Mucosa of descending colon (tissue), 3 donors: ENCODE data around the gene RNF182. TPM values are rescaled to one million over a fixed set of nuclear protein-coding genes. Genes with fewer than 3 reads are reported as not detected.

ENCODE experiments used
- ATAC-seq: fragments of 200-7000 bp; cut with Tn5 transposase; one replicate; pipeline ENCODE4 v1.9.1; 2020; ENCODE audit warnings: mild to moderate bottlenecking, moderate library complexity
- DNase-seq, 3 donors: peaks; one replicate each; pipeline ENCODE4 v3.0.0-alpha.2; 2020
- H3K36me3 ChIP-seq: fragments of 200-600 bp; one replicate; pipeline ENCODE4 v1.8.0; 2021; ENCODE audit warnings: low read depth, mild to moderate bottlenecking
- H3K4me1 ChIP-seq: fragments of 200-600 bp; one replicate; pipeline ENCODE4 v1.8.0; 2021; ENCODE audit warnings: low read depth, mild to moderate bottlenecking
- H3K4me3 ChIP-seq: fragments of 200-600 bp; one replicate; pipeline ENCODE4 v1.8.0; 2021; ENCODE audit warnings: mild to moderate bottlenecking
- H3K9me3 ChIP-seq: fragments of 200-600 bp; one replicate; pipeline ENCODE4 v1.8.0; 2021; ENCODE audit warnings: mild to moderate bottlenecking
- CTCF ChIP-seq: fragments of 200-600 bp; IDR thresholded peaks from one replicate; pipeline ENCODE4 v1.8.0; 2022; ENCODE audit warnings: antibody characterized with exemption, mild to moderate bottlenecking
- intact Hi-C, 2 donors: fragments of 100-400 bp; cut with DNase I in 1 of 2; cut with micrococcal nuclease in 1 of 2; formaldehyde crosslinking; loops; one replicate each; pipeline versions ENCODE4 v1.11.0 to v1.11.1; 2022; cut with DNase I, micrococcal nuclease
- total RNA-seq, 3 donors: library from RNA; stranded (reverse); fragmentation: NEBNext Ultra II Directional in 2 of 3; extraction: Animal tissue kit (Norgen Biotek cat#: 25700) in 2 of 3; gene quantifications; one replicate each; pipeline versions ENCODE4 v1.2.1 to v1.2.4, GENCODE V29; 2021 to 2023
- donor health status: DM: no; HTN: no; CAD: no; lungs with moderate emphysema.
- donor health status: DM: no; HTN: no; CAD: no.
- donor health status: DM: no; HTN: yes; CAD: no.

RNF182 gene
- total RNA-seq, 3 donors from 2014 or later: 0.09 to 0.25 TPM; not detected in 1

GRCh38 chr6:13988049-13988738 is 63.4 kb downstream of the RNF182 start:
- no peak for DNase-seq
- no peak for TF ChIP-seq CTCF
- Histone ChIP-seq H3K9me3 (no peaks in the 10 kb centered on the region), H3K4me1 (no peaks in the 10 kb centered on the region), H3K36me3 (no peaks in the 10 kb centered on the region), H3K4me3 (no peak overlapping the region)
- intact Hi-C loops: no loop called here
- ATAC-seq: no peak

DNA sequence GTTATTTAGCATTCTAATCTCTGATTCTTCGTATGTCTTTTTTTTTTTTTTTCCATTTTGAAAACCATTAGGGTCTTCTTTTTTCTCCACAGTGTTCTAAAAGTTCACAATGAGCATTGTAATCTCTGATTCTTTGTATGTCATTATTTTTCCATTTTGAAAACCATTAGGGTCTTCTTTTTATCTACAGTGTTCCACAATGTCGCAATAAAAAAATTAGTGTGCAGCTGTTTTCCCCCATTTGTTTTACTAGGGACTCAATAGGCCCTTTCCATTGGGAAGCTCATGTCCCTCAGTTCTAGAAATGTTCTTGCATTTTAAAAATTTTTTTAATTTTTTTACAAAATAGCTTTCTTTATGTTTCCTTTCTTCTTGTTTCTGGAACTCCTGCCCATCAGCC is 64.2 kb downstream of the RNF182 start:
- Histone ChIP-seq H3K4me1 (no peaks in the 10 kb centered on the region), H3K9me3 (no peaks in the 10 kb centered on the region), H3K36me3 (no peaks in the 10 kb centered on the region), H3K4me3 (no peak overlapping the region)
- no peak for ATAC-seq
- no peak for DNase-seq
- no peak for TF ChIP-seq CTCF
- intact Hi-C loops: no loop called here

- H3K4me1 ChIP-seq: no peaks in the 10 kb centered on the region
- H3K4me3 ChIP-seq: no peak overlapping the region
- no peak for TF ChIP-seq CTCF
- ATAC-seq (no peak), DNase-seq (no peak)
- H3K36me3 ChIP-seq: no peaks in the 10 kb centered on the region
- intact Hi-C loops: no loop called here
- no peaks in the 10 kb centered on the region for H3K9me3 ChIP-seq
Measured at GRCh38 chr6:13989496-13990144, 64.9 kb downstream of the RNF182 start.

DNA sequence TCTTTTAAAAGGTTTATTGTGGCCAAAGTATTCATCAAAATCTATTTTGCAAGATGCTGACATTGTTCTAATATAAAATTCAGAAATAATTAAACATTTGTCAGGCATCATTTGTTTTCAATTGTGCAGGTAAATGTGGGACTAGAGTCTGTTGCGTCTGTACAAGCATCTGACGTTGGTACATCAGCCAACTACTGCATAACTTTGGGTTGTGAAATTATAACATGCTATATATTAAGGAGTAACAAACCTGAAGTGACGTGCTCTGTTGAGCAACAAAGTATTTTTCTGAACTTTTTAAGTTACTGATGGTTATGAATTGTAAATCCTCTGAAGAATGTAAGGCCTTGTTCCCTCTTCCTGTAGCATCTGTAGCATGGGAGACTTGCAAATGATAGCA is 66.0 kb downstream of the RNF182 start:
- intact Hi-C loops: no loop called here
- no peak for ATAC-seq
- Histone ChIP-seq H3K4me3 (no peak overlapping the region), H3K4me1 (no peaks in the 10 kb centered on the region), H3K36me3 (no peaks in the 10 kb centered on the region), H3K9me3 (no peaks in the 10 kb centered on the region)
- no peak for TF ChIP-seq CTCF
- DNase-seq: no peak

- intact Hi-C loops: no loop called here
- Histone ChIP-seq H3K4me1 (no peaks in the 10 kb centered on the region), H3K36me3 (no peaks in the 10 kb centered on the region), H3K4me3 (no peak overlapping the region), H3K9me3 (no peaks in the 10 kb centered on the region)
- DNase-seq (no peak), ATAC-seq (no peak)
- TF ChIP-seq CTCF: no peak
Measured at GRCh38 chr6:13991393-13991792, 66.6 kb downstream of the RNF182 start.
